Fibroblast of skin of right biceps (primary cell): ENCODE measurements around the gene NEMF.
"Not testable (repeated sequence)": the region's sequence is repeated elsewhere in the genome, so short reads cannot be mapped to it uniquely, and the experiment has no call there.

Source experiments
- DNase-seq: peaks from one replicate; pipeline ENCODE4 v3.0.0-alpha.2; 2013

NEMF gene

GRCh38 chr14:49875640-49876198 lies 23.1 kb upstream of the NEMF start:
- DNase-seq: no peak

- not testable (repeated sequence) for DNase-seq
Observed at GRCh38 chr14:49873548-49873947, 21.0 kb upstream of the NEMF start.

GRCh38 chr14:49870908-49871307 lies 18.3 kb upstream of the NEMF start:
- no peak for DNase-seq

GRCh38 chr14:49868720-49869114 lies 16.1 kb upstream of the NEMF start:
- DNase-seq: no peak

GRCh38 chr14:49867831-49868719 lies 15.5 kb upstream of the NEMF start:
- DNase-seq: peak; percentile 93

- peak; percentile 62 for DNase-seq
Observed at GRCh38 chr14:49865431-49865859, 12.9 kb upstream of the NEMF start.

- DNase-seq: no peak
Observed at GRCh38 chr14:49863487-49864281, 11.1 kb upstream of the NEMF start.

GRCh38 chr14:49862089-49862673 lies 9.6 kb upstream of the NEMF start:
- peak; percentile 88 for DNase-seq

GRCh38 chr14:49861699-49862088 lies 9.1 kb upstream of the NEMF start:
- peak; percentile 96 for DNase-seq

GRCh38 chr14:49860988-49861698 lies 8.6 kb upstream of the NEMF start:
- peak; percentile 13 for DNase-seq

GRCh38 chr14:49858383-49858782 lies 5.8 kb upstream of the NEMF start:
- peak; percentile 14 for DNase-seq

GRCh38 chr14:49857427-49858003 lies 4.9 kb upstream of the NEMF start:
- DNase-seq: peak; percentile 15

GRCh38 chr14:49853572-49854375 lies 1.2 kb upstream of the NEMF start:
- peak; percentile 81 for DNase-seq

GRCh38 chr14:49853158-49853477 lies 530 bp upstream of the NEMF start:
- no peak for DNase-seq

- no peak for DNase-seq
Observed at GRCh38 chr14:49851813-49852212, 775 bp downstream of the NEMF start.

GRCh38 chr14:49849213-49849847 lies 3.3 kb downstream of the NEMF start:
- no peak for DNase-seq

- DNase-seq: no peak
Observed at GRCh38 chr14:49828640-49829039, 23.9 kb downstream of the NEMF start.

GRCh38 chr14:49820176-49820575 lies 32.4 kb downstream of the NEMF start:
- DNase-seq: no peak

- DNase-seq: no peak
Observed at GRCh38 chr14:49816844-49817243, 35.7 kb downstream of the NEMF start.

GRCh38 chr14:49816118-49816517 lies 36.5 kb downstream of the NEMF start:
- not testable (repeated sequence) for DNase-seq

GRCh38 chr14:49808780-49809179 lies 43.8 kb downstream of the NEMF start:
- no peak for DNase-seq
